ENCODE results near the gene KDELR3.

KDELR3 gene

GRCh38 chr22:38485783-38486182 lies 17.9 kb downstream of the KDELR3 start:
- Histone ChIP-seq H3K9me3 (ENCODE audit: low read length) (no peaks in the 10 kb centered on the region), H3F3A (ENCODE audit: insufficient read depth, low read length) (peaks cover 15% of the 10 kb centered on the region; the same call in 1 of the 2 replicates), H3K27me3 (ENCODE audit: insufficient read depth, low read length) (no peaks in the 10 kb centered on the region), H3K36me3 (ENCODE audit: insufficient read depth, low read length) (peaks cover 98% of the 10 kb centered on the region), H3K9ac (ENCODE audit: low read length) (no peak overlapping the region), H3K79me2 (ENCODE audit: insufficient read depth, low read length) (no peaks in the 10 kb centered on the region), H3K4me1 (ENCODE audit: insufficient read depth, low read length, severe bottlenecking) (no peaks in the 10 kb centered on the region), H3K4me2 (ENCODE audit: low read length) (no peak overlapping the region), H2AFZ (ENCODE audit: low read length) (no peak overlapping the region), H3K9me2 (ENCODE audit: low read depth, low read length) (no peaks in the 10 kb centered on the region), H3K4me3 (ENCODE audit: low read depth, low read length, poor library complexity, severe bottlenecking) (no peak overlapping the region), H4K20me1 (ENCODE audit: insufficient read depth, low read length) (peaks cover 3% of the 10 kb centered on the region; the same call in 1 of the 2 replicates), H3K27ac (ENCODE audit: low read depth, low read length, poor library complexity, severe bottlenecking) (no peak overlapping the region)
- no peak for TF ChIP-seq EZH2 (IDR thresholded peaks at IDR 0.05; ENCODE audit: borderline replicate concordance, low read length)

- Histone ChIP-seq H3K9me3 (ENCODE audit: low read length) (no peaks in the 10 kb centered on the region), H3K4me1 (ENCODE audit: insufficient read depth, low read length, severe bottlenecking) (no peaks in the 10 kb centered on the region), H3K4me2 (ENCODE audit: low read length) (no peak overlapping the region), H3K4me3 (ENCODE audit: low read depth, low read length, poor library complexity, severe bottlenecking) (no peak overlapping the region), H3K27ac (ENCODE audit: low read depth, low read length, poor library complexity, severe bottlenecking) (no peak overlapping the region), H3K36me3 (ENCODE audit: insufficient read depth, low read length) (peaks cover 98% of the 10 kb centered on the region), H3K79me2 (ENCODE audit: insufficient read depth, low read length) (no peaks in the 10 kb centered on the region), H4K20me1 (ENCODE audit: insufficient read depth, low read length) (peaks cover 3% of the 10 kb centered on the region; the same call in 1 of the 2 replicates), H3K9ac (ENCODE audit: low read length) (no peak overlapping the region), H3K9me2 (ENCODE audit: low read depth, low read length) (no peaks in the 10 kb centered on the region), H2AFZ (ENCODE audit: low read length) (no peak overlapping the region), H3K27me3 (ENCODE audit: insufficient read depth, low read length) (no peaks in the 10 kb centered on the region), H3F3A (ENCODE audit: insufficient read depth, low read length) (peaks cover 9% of the 10 kb centered on the region; the same call in 1 of the 2 replicates)
- TF ChIP-seq EZH2 (IDR thresholded peaks at IDR 0.05; ENCODE audit: borderline replicate concordance, low read length) = no peak
- TF ChIP-seq, protein P1, sequence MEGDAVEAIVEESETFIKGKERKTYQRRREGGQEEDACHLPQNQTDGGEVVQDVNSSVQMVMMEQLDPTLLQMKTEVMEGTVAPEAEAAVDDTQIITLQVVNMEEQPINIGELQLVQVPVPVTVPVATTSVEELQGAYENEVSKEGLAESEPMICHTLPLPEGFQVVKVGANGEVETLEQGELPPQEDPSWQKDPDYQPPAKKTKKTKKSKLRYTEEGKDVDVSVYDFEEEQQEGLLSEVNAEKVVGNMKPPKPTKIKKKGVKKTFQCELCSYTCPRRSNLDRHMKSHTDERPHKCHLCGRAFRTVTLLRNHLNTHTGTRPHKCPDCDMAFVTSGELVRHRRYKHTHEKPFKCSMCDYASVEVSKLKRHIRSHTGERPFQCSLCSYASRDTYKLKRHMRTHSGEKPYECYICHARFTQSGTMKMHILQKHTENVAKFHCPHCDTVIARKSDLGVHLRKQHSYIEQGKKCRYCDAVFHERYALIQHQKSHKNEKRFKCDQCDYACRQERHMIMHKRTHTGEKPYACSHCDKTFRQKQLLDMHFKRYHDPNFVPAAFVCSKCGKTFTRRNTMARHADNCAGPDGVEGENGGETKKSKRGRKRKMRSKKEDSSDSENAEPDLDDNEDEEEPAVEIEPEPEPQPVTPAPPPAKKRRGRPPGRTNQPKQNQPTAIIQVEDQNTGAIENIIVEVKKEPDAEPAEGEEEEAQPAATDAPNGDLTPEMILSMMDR (IDR thresholded peaks at IDR 0.05; ENCODE audit: low read length) = no peak
These were observed 20.1 kb downstream of the KDELR3 start for GRCh38 chr22:38487946-38488345.

- TF ChIP-seq EZH2 (IDR thresholded peaks at IDR 0.05; ENCODE audit: borderline replicate concordance, low read length) = no peak
- TF ChIP-seq, protein P1 (IDR thresholded peaks at IDR 0.05; ENCODE audit: low read length) = no peak
- Histone ChIP-seq H3K27ac (ENCODE audit: low read depth, low read length, poor library complexity, severe bottlenecking) (no peak overlapping the region), H3F3A (ENCODE audit: insufficient read depth, low read length) (peaks cover 6% of the 10 kb centered on the region; the same call in 1 of the 2 replicates), H3K27me3 (ENCODE audit: insufficient read depth, low read length) (no peaks in the 10 kb centered on the region), H3K36me3 (ENCODE audit: insufficient read depth, low read length) (peaks cover 98% of the 10 kb centered on the region), H3K9ac (ENCODE audit: low read length) (no peak overlapping the region), H4K20me1 (ENCODE audit: insufficient read depth, low read length) (peaks cover 3% of the 10 kb centered on the region; the same call in 1 of the 2 replicates), H3K4me2 (ENCODE audit: low read length) (no peak overlapping the region), H2AFZ (ENCODE audit: low read length) (no peak overlapping the region), H3K4me3 (ENCODE audit: low read depth, low read length, poor library complexity, severe bottlenecking) (no peak overlapping the region), H3K79me2 (ENCODE audit: insufficient read depth, low read length) (no peaks in the 10 kb centered on the region), H3K9me2 (ENCODE audit: low read depth, low read length) (no peaks in the 10 kb centered on the region), H3K9me3 (ENCODE audit: low read length) (no peaks in the 10 kb centered on the region), H3K4me1 (ENCODE audit: insufficient read depth, low read length, severe bottlenecking) (no peaks in the 10 kb centered on the region)
These were observed 21.2 kb downstream of the KDELR3 start for GRCh38 chr22:38489142-38489541.

DNA sequence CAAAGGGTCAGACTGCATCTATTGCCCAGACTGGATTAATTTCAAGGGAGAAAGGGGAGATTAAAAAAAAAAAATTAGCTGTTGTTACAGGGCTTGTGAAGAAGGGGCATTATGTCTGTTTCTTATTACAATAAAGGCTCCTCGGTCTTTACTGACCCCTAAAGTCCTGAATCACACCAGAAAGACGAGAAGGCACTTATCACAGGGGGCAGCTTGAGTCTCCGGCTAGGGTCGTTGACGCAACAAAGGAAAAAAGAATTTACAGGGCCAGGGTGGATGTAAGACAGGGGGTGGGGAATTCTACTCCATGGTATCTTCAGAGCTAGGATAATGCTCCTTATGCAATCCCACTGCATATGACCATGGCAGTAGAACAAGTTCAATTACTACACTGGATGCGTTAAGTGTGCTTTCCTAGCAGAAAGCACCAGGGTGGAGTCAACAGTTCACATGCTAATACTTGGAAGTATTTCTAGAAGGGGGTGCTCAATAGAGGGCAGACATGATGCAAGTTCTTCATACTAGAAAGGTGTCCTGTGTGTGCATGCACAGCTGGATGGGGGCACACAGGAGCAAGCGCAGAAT lies 21.8 kb downstream of the KDELR3 start:
- Histone ChIP-seq H3K4me3 (ENCODE audit: low read depth, low read length, poor library complexity, severe bottlenecking) (no peak overlapping the region), H3K79me2 (ENCODE audit: insufficient read depth, low read length) (no peaks in the 10 kb centered on the region), H4K20me1 (ENCODE audit: insufficient read depth, low read length) (peaks cover 3% of the 10 kb centered on the region; the same call in 1 of the 2 replicates), H3K9me3 (ENCODE audit: low read length) (no peaks in the 10 kb centered on the region), H2AFZ (ENCODE audit: low read length) (no peak overlapping the region), H3K27me3 (ENCODE audit: insufficient read depth, low read length) (no peaks in the 10 kb centered on the region), H3K9me2 (ENCODE audit: low read depth, low read length) (no peaks in the 10 kb centered on the region), H3K4me2 (ENCODE audit: low read length) (no peak overlapping the region), H3K36me3 (ENCODE audit: insufficient read depth, low read length) (peaks cover 98% of the 10 kb centered on the region), H3K9ac (ENCODE audit: low read length) (no peak overlapping the region), H3K27ac (ENCODE audit: low read depth, low read length, poor library complexity, severe bottlenecking) (no peak overlapping the region), H3K4me1 (ENCODE audit: insufficient read depth, low read length, severe bottlenecking) (no peaks in the 10 kb centered on the region), H3F3A (ENCODE audit: insufficient read depth, low read length) (peaks cover 5% of the 10 kb centered on the region; the same call in 1 of the 2 replicates)
- TF ChIP-seq, protein P1 (IDR thresholded peaks at IDR 0.05; ENCODE audit: low read length) = no peak
- TF ChIP-seq EZH2 (IDR thresholded peaks at IDR 0.05; ENCODE audit: borderline replicate concordance, low read length) = no peak

Data from OCI-LY1 (cell line).